ENCODE results near the gene PKP2. TPM values are rescaled to one million over a fixed set of nuclear protein-coding genes. Genes with fewer than 3 reads are reported as not detected.
"Not testable (repeated sequence)": the region's sequence is repeated elsewhere in the genome, so short reads cannot be mapped to it uniquely, and the experiment has no call there.

The PKP2 gene
- total RNA-seq, 1 donor from 2014 or later = 25.9 TPM

DNA sequence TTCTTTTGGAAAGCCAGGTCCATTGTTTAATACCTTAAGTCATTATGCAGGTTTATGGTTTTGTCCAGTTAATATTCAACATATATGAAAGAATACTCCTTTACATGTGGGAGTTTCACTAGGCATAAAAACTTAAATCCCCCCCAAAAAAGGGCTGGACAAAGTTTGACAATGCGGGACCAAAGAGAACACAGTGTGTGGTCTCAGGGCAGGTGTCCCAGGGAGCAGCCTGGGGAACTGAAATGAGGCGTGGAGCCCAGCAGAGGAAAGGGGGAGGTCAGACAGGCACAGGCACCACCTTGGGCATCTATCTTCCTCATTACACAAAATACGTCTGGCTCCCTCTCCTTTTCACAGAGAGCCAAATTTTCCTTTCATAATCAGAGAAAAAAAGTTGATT lies 22.5 kb downstream of the PKP2 start:
- DNase-seq (ENCODE audit: low spot score) = no peak
- intact Hi-C loops (cut with DNase I) = no loop called here
- ATAC-seq = no peak

DNA sequence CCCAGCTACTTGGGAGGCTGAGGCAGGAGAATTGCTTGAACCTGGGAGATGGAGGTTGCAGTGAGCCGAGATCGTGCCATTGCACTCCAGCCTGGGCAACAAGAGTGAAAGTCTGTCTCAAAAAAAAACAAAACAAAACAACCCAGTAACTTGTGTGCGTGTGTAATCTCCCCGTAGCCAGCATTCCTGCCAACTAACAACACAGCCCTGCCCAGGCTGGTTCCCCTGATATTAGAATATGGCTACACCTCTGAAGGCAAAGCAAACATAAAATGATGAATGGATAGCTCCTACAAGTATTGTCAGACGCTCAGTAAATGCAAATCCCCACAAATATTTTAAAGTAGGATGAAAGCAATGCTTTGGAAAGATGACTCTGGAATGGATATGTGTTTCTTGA lies 24.2 kb downstream of the PKP2 start:
- DNase-seq (ENCODE audit: low spot score); ATAC-seq; intact Hi-C loops (cut with DNase I): not testable (repeated sequence)

GRCh38 chr12:32870716-32871115 lies 25.9 kb downstream of the PKP2 start:
- ATAC-seq = no peak
- intact Hi-C loops (cut with DNase I) = no loop called here
- no peak for DNase-seq (ENCODE audit: low spot score)

GRCh38 chr12:32868885-32869284 lies 27.7 kb downstream of the PKP2 start:
- ATAC-seq (no peak), DNase-seq (ENCODE audit: low spot score) (no peak)
- intact Hi-C loops (cut with DNase I) = no loop called here

GRCh38 chr12:32864731-32865130 lies 31.8 kb downstream of the PKP2 start:
- DNase-seq (ENCODE audit: low spot score) (no peak), ATAC-seq (no peak)
- intact Hi-C loops (cut with DNase I) = no loop called here

DNA sequence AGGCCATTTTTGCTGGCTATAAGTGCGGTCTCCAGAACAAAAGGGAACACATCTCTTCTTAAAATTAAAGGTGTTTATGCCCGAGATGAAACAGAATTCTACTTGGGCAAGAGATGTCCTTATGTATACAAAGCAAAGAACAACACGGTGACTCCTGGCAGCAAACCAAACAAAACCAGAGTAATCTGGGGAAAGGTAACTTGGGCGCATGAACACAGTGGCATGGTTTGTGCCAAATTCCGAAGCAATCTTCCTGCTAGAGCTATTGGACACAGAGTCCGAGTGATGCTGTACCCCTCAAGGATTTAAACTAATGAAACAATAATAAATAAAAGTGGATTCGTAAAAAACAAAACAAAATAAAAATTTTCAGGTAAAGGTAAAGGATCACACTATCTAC lies 33.4 kb downstream of the PKP2 start:
- intact Hi-C loops (cut with DNase I) = no loop called here
- ATAC-seq (no peak), DNase-seq (ENCODE audit: low spot score) (no peak)

DNA sequence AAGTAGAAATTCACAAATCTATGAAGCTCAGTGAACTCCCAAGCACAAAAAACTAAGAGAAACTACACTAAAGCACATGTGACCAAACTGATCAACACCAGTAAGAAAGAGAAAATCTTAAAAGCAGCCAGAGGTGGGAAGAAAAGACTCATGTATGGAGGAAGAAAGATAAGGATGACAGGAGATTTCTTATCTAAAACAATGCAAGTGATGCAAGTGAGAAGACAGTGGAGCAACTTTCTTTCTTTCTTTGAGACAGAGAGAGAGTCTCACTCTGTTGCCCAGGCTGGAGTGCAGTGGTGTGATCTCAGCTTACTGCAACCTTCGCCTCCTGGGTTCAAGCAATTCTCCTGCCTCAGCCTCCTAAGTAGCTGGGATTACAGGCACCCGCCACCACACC lies 34.9 kb downstream of the PKP2 start:
- DNase-seq (ENCODE audit: low spot score); ATAC-seq; intact Hi-C loops (cut with DNase I): not testable (repeated sequence)

DNA sequence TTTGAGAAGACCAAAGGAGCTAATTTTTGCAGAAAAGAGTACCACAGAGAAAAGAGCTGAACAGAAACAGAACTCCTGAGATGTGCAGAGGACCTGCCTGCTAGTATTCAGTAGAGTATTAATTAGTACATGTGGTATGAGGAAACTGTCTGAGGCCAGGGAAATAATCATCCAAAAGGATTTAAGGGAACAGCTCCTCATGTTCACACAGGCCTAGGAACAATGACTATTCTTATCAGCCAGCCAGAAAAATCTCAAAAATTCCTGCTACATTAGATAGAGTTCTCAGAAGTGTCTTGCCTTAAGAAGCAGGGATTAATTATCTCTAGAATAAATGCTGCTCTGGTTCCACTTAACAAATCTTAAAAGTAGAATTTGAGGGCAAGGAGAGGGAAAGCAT lies 36.4 kb downstream of the PKP2 start:
- ATAC-seq (no peak), DNase-seq (ENCODE audit: low spot score) (no peak)

GRCh38 chr12:32859389-32859788 lies 37.2 kb downstream of the PKP2 start:
- ATAC-seq (no peak), DNase-seq (ENCODE audit: low spot score) (no peak)
- intact Hi-C loops (cut with DNase I) = no loop called here

More for the DNA sequence above, 36.4 kb downstream of the PKP2 start:
- intact Hi-C loops (cut with DNase I) = no loop called here

- intact Hi-C loops (cut with DNase I) = no loop called here
These were observed 41.9 kb downstream of the PKP2 start for GRCh38 chr12:32854716-32855115.

GRCh38 chr12:32854097-32854496 lies 42.5 kb downstream of the PKP2 start:
- DNase-seq (ENCODE audit: low spot score) = no peak
- ATAC-seq = no peak
- intact Hi-C loops (cut with DNase I) = no loop called here

More at GRCh38 chr12:32854716-32855115, 41.9 kb downstream of the PKP2 start:
- ATAC-seq (no peak), DNase-seq (ENCODE audit: low spot score) (no peak)

GRCh38 chr12:32847287-32847686 lies 49.3 kb downstream of the PKP2 start:
- no peak for ATAC-seq
- no peak for DNase-seq (ENCODE audit: low spot score)
- intact Hi-C loops (cut with DNase I) = no loop called here

DNA sequence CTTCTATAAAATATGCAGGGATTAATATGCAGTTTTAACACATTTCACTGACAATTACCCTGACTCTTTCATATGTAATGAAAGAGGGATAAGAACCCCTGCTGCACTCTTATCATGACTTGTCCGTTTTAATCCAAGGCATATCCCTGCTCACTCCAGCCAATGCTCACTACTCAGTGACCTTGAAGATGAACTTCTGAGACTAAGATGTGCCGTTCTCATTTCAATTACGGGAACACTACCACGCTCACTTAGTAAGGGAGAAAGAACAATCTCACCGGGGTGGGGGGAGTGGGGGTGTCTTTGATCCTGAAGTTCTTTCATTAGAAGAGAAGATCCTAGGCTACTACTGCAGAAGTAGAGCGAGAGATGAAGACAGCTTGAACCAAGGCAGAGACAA lies 50.5 kb downstream of the PKP2 start:
- DNase-seq (ENCODE audit: low spot score) (no peak), ATAC-seq (no peak)
- intact Hi-C loops (cut with DNase I) = no loop called here

DNA sequence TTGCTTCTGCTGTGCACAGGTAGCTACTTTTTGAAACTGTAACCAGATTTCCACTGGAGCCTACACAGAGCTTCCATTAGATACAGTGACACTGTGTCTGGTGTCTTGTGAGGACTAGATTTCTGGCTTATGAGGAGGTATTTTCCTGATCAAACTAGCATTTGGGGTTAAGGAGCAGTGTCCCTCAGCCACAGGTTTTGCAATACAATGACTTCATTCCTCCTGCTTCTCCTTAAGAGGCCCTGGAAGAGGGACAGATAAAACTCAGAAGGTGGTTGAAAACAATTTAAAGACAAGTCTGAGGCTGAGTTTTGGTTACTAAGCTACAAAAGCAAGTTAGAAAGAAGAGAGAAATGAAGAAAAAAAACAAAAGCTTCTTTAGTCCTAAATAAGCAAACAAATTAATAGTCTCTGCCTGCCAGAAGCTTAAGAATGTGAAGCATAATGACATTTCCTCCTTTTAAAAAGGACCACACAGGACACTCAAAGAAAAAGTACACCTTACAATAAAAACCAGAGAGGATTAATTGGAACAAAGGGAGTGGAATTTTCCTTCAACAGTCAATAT lies 53.0 kb downstream of the PKP2 start:
- peak; percentile 93 for ATAC-seq
- intact Hi-C loops (cut with DNase I) = no loop called here
- DNase-seq (ENCODE audit: low spot score) = no peak

GRCh38 chr12:32841061-32841460 lies 55.5 kb downstream of the PKP2 start:
- intact Hi-C loops (cut with DNase I) = no loop called here
- no peak for ATAC-seq
- DNase-seq (ENCODE audit: low spot score) = no peak

- no peak for DNase-seq (ENCODE audit: low spot score)
- intact Hi-C loops (cut with DNase I) = no loop called here
- ATAC-seq = no peak
These were observed 56.7 kb downstream of the PKP2 start for GRCh38 chr12:32839828-32840227.

- intact Hi-C loops (cut with DNase I) = no loop called here
- no peak for DNase-seq (ENCODE audit: low spot score)
- no peak for ATAC-seq
These were observed 58.6 kb downstream of the PKP2 start for GRCh38 chr12:32837974-32838373.

GRCh38 chr12:32836710-32837109 lies 59.9 kb downstream of the PKP2 start:
- ATAC-seq (no peak), DNase-seq (ENCODE audit: low spot score) (no peak)
- intact Hi-C loops (cut with DNase I) = no loop called here

DNA sequence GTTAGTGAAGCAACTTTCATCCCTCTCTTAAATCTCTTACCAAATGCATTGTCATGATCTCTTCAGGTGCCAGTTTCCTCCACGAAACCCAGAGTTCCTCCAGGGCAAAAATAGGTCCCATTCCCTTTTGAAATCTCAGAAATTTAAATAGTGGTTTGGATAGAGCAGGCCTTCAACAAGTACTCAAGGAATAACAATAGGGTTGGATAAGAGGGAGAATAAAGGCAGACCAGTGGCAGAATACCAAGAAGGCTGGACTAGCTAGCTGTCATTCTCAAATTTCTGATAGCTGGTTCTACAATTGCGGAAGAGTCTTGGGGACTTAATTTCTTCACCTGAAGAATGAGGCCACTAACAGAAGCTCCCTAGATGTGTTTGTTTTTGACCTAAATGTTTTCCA lies 62.5 kb downstream of the PKP2 start:
- ATAC-seq = no peak
- intact Hi-C loops (cut with DNase I) = no loop called here
- no peak for DNase-seq (ENCODE audit: low spot score)

- ATAC-seq (no peak), DNase-seq (ENCODE audit: low spot score) (no peak)
- intact Hi-C loops (cut with DNase I) = no loop called here
These were observed 68.0 kb downstream of the PKP2 start for GRCh38 chr12:32828552-32828951.

- intact Hi-C loops (cut with DNase I) = no loop called here
- ATAC-seq (no peak), DNase-seq (ENCODE audit: low spot score) (no peak)
These were observed 68.5 kb downstream of the PKP2 start for GRCh38 chr12:32828120-32828519.

Data from sciatic nerve (tissue), 2 donors.